SK-N-SH treated with all-trans-retinoic acid at 6 μM for 48 hours (cell line): ENCODE data around the gene ZHX3.

ENCODE experiments used
- RARB ChIP-seq: fragments of 250-450 bp; sonication (Bioruptor Pico); IDR thresholded peaks from 2 replicates; pipeline ENCODE4 v1.8.0; 2021; ENCODE audit warnings: mild to moderate bottlenecking, moderate library complexity
- TOX ChIP-seq: fragments of 250-450 bp; sonication (Bioruptor Pico); IDR thresholded peaks from 2 replicates; pipeline ENCODE4 v1.8.0; 2021; ENCODE audit warnings: mild to moderate bottlenecking, moderate library complexity, borderline replicate concordance
- ZNF8 ChIP-seq: fragments of 450-650 bp; formaldehyde crosslinking; IDR thresholded peaks from 2 replicates; pipeline ENCODE4 v1.5.0; 2020; ENCODE audit warnings: mild to moderate bottlenecking, moderate library complexity
- TF ChIP-seq, protein P1 (sequence below): fragments of 250-450 bp; sonication (Bioruptor Pico); IDR thresholded peaks from 2 replicates; pipeline ENCODE4 v1.8.0; 2020; ENCODE audit warnings: mild to moderate bottlenecking, moderate library complexity, borderline replicate concordance

- TF ChIP-seq, protein P1, sequence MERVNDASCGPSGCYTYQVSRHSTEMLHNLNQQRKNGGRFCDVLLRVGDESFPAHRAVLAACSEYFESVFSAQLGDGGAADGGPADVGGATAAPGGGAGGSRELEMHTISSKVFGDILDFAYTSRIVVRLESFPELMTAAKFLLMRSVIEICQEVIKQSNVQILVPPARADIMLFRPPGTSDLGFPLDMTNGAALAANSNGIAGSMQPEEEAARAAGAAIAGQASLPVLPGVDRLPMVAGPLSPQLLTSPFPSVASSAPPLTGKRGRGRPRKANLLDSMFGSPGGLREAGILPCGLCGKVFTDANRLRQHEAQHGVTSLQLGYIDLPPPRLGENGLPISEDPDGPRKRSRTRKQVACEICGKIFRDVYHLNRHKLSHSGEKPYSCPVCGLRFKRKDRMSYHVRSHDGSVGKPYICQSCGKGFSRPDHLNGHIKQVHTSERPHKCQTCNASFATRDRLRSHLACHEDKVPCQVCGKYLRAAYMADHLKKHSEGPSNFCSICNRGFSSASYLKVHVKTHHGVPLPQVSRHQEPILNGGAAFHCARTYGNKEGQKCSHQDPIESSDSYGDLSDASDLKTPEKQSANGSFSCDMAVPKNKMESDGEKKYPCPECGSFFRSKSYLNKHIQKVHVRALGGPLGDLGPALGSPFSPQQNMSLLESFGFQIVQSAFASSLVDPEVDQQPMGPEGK = no peak
- TF ChIP-seq RARB (CRISPR knock-in tag) (no peak), TOX (CRISPR knock-in tag) (no peak), ZNF8 (CRISPR knock-in tag) (no peak)
Measured at GRCh38 chr20:41131594-41132387, 185.7 kb downstream of the ZHX3 start.
